Measurements from ENCODE around the gene ZNF335.

- TF ChIP-seq YY1 (IDR thresholded peaks at IDR 0.05; ENCODE audit: insufficient read depth, insufficient read length), result no peak
- no peak for TF ChIP-seq SUZ12 (IDR thresholded peaks at IDR 0.05; ENCODE audit: extremely low read depth, insufficient read depth, insufficient read length)
- no peak for TF ChIP-seq ZNF274 (IDR thresholded peaks at IDR 0.05; ENCODE audit: low read depth, low read length)
Measured at GRCh38 chr20:45967551-45968080, 4.4 kb downstream of the ZNF335 start.
